Activated CD4-positive, alpha-beta T cell treated with anti-CD3 and anti-CD28 coated beads, Interleukin-2, amount 50 U/mL, for 16 hours (primary cell): ENCODE measurements around the gene C18orf32.
A peak's percentile ranks its signal among the peaks of the same experiment; 100 is the strongest.
"Not testable (repeated sequence)": the region's sequence is repeated elsewhere in the genome, so short reads cannot be mapped to it uniquely, and the experiment has no call there.

Source experiments
- DNase-seq: peaks from one replicate; pipeline ENCODE4 v3.0.0-alpha.2; 2020

Gene C18orf32

DNA sequence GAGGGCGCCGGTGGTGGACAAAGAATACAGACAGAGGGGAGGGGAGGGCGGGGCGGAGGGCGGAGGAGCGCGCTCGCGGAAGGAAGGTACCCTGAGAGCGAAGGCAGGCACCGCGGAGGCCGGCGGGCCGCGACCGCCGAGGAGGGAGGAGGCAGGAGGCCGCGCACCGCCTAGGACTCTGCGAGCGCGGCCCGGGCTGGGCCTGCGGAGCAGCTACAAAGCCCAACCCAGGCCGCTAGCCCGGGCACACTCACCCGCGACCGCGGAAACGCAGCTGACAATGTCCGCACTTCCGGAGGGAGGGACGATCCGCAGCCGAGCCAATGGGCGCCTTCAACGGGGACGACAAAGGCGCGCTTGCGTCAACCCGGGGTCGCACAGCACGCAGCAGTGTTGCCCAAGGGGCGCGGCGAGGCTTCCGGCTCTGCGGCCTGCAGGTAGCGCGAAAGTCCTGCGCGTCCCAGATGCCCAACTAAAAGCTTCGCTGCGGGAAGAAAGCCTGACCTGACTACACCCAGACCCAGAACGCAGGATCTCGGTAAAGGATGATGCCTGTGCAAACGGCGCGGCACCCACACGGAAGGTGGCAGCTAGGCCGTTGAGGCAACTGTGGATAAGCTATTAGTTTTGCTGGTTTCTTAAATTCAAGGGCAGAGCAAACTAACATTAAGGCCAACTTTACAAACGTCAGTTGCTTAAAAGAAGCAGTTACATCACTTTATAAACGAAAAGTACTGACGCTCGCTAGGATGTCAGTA is at the start of gene C18orf32:
TSS of gene C18orf32 (minus strand) at position 282 of the 758 bp plus-strand sequence. CDS start 3,486 bp downstream, outside the sequence.
- peak; percentile 97 for DNase-seq

DNA sequence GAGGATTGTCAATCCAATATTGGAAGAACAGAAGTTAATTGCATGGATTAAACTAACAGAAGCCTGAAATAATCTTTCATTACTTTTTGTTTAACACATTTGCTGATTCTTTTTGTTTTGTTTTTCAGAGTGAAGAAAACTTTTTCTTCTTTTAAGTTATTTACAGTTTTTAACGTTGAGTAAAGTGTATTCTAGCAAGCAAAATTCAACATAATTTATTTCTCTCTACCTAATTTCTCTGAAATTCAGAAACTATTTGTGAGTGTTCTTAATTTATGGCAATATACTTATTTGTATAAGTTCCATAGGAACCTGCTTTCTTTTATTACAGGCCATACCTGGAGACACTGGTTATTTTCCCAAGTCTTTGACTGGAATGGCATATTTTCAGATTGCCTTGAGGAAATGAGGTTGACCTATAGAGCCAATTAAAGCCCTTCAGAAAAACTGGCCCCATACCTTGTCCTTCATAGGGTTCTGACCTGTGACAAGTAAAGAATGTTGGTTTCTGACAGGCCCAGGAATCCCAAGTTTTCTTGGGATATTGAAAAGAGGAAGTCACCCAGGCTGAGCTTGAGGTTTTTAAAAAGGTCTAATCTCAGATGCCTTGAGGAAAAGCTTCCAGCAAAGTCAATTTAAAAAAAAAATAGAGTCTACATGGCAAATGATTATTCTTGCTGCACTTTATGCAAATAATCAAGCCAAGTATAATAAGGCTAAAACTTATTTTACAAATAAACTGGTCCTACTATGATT is 48.0 kb upstream of the C18orf32 start:
- DNase-seq: no peak

DNA sequence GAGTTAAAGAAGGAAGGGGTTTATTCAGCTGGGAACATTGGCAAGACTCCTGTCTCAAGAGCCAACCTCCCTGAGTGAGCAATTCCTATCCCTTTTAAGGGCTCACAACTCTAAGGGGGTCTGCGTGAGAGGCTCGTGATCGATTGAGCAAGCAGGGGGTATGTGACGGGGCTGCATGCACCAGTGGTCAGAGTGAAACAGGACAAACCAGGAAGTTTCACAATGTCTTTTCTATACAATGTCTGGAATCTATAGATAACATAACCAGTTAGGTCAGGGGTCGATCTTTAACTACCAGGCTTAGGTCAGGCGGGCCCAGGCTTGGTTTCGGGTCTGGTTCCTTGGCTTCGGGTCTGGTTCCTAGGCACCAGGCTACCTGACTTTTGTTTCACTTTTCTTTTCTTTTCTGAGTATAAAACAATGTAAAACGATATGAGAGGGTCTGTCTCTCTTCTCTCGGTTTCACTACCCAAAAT is 44.7 kb upstream of the C18orf32 start:
- no peak for DNase-seq

DNA sequence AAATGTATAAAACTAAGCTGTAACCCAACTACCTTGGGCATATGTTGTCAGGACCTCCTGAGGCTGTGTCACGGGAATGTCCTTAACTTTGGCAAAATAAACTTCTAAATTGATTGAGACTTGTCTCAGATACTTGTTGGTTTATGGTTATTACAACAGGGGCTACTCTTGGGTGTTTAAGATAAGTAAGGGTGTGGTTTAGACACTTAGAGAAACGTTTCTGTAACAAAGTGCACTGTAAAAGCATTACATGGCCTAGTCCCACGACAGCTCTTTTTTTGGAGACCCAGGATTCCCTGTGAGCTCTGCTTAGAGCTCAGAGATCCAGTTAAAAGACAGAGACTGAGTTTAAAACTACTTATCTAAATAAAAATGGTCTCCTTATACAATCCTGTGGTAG is 42.6 kb upstream of the C18orf32 start:
- no peak for DNase-seq

DNA sequence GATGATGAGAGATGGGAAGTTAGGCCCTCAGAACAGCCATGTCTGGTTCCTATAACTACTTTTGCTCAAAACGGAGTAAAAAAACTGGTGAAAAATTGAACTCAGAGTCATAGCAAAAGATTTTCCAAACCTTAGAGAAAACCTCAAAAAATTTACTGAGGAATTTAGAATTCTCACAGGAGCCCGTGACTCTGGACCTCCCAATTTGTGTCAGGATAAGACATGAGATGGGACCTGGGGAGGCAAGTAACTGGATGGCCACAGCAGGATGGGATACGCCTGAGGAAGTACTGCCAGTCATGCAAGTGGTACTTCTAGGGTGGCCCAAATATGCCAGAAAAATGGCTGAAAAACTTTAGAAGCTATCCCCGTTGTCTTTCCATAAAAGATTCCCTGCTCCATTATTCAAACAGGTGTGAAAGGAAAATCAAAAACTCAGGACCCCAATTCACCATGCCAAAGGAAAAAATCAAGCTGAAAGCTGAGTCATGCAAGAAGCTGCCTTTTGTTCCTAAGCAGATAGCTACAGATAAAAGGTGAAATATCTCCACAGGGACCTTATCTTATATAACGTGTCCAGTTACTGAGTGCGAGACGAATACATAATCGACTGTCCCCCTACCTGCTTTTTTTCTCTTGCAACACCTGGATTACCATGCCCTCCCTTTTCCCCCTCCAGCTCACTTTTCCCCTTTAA is 40.7 kb upstream of the C18orf32 start:
- DNase-seq: no peak

DNA sequence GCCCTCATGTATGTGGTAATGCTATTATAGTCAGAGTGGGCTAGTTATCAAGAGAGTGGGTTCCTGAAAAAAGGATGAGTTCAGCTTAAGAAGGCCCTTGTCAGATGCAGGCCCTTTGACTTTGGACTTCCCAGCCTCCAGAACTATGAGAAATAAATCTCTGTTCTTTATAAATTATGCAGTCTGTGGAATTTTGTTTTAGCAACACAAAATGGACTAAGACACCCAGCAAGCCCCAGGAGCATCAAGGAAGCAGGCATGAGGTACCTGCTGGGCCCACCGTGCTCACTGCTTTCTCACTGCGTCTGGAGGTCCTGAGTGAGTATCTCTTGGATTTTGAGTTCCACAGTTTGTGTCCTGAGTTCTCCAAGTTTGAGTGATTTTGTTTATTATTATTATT is 38.9 kb upstream of the C18orf32 start:
- no peak for DNase-seq

DNA sequence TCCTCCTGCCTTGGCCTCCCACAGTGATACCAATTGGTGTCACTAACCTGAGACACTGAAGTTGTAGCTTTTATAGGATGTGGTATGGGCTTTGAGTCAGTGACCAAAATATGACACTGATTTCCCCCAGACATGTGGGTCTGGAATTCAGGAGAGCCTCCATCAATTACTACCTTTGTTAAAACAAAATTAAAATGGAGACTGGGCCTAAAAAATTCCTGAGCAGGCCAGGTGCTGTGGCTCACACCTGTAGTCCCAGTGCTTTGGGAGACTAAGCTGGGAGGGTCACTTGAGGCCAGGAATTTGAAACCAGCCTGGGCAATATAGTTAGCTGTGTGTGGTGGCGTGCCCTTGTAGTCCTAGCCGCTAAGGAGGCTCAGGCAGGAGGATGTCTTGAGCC is 37.9 kb upstream of the C18orf32 start:
- no peak for DNase-seq

DNA sequence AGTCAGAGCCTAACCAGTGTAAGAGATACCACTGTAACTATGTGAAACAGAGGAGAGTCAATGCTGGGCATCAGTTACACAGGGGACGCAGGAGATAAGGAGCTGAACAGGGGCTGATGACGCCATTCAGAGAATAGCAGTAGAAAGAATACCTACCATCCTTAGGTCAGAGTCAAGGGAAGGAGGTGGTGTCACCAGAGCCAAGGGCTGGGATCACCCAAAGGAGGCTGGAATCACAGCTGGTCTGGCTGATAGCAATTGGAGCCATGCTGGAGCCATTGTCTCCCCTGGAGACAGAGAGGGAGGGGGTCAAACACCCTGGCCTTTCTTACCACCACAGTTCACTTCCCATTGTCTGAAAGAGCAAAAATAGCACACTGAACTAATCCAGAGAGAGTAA is 37.3 kb upstream of the C18orf32 start:
- no peak for DNase-seq

DNA sequence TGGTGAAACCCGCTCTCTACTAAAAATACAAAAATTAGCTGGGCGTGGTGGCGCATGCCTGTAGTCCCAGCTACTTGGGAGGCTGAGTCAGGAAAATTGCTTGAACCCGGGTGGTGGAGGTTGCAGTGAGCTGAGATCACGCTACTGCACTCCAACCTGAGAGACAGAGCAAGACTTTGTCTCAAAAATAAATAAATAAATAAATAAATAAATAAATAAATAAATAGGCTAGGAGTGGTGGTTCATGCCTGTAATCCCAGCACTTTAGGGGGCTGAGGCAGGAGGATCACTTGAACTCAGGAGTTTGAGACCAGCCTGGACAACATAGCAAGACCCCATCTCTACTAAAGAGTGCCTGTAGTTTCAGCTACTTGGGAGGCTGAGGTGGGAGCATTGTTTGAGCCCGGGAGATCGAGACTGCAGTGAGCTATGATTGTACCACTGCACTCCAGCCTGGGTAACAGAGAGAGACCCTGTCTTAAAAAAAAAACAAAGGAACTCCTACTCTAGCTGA is 36.6 kb upstream of the C18orf32 start:
- DNase-seq: not testable (repeated sequence)

DNA sequence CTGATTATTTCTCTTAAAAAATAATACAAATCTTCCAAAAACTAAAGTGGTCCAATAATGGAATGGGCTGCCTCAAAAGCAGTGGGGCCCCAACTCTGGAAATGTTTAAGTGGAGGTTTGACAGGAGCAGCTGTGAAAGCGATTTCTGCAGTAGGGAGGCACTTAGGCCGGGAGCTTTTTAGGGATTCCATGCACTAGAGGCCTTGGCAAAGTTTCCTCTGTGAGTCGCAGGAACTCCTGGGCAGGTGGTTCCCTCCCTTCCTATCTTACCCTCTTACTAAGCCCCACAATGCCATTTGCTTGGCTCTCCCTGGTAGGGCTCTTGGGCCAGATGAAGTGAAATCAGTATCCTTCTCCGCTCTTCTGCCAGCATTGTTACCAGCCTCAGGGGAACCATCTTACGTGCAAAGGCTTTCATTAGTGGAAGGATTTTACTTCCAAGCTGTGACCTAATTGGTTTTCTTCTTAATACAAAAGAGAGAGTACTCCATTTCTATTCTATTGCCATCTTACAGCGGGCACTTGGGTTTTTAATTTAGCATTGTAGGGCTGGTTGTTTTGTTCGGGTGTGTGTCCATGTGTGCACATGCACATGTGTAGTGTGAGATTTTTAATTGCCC is 34.3 kb upstream of the C18orf32 start:
- no peak for DNase-seq

DNA sequence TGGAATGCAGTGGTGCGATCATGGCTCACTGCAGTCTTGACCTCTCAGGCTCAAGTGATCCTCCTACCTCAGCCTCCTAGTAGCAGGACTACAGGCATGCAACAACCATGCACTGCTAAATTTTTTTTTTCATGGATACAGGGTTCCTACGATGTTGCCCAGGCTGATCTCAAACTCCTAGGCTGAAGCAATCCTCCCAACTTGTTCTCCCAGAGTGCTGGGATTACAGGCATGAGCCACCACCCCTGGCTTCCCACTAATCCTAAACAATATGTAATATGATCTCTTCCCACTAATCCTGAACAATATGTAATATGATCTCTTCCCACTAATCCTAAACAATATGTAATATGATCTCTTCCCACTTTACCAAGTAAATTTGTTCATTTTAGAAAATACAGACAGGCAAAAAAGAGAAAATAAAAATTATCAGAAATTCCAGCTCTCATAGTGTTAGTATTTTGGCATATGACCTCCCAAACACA is 33.7 kb upstream of the C18orf32 start:
- no peak for DNase-seq

DNA sequence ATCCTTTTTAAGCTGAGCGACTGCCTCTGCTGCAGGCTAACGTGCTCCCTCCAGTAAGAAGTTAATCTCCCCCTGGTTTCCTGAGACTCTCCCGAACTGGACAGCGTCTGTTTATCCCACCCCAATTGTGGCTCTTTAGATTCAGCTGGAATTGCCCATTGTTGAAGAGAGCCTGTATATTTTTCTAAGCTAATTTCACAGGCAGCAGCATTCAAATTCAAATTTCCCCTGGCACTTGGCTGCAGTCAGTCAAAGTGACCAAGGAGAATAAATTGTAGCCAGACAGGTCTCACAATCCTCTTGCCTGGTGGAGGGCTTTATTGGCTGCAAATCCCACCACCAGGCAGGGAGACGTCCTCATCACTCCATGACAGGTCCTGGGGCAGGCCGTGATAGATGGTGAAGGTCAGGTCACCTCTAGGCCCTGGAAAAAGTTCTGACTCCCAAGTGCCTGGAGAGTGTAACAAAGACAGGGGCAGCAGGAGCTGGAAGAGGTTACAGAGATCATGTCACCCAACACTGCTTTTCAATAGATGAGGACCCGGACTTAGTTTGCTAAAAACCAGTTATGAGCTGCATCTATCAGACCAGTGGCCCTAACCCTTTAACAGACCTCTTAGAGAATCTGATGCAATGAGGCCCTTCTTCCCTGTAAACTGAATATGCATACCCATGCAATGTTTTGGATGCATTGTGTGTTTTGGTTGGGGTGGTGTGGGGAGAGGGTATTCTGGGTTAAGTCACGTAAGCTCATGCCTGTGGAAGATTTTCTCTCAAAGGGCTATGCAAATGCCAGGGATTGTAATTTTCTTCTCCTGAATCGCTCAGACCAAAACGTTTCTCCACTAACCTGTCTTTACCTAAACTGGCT is 32.3 kb upstream of the C18orf32 start:
- no peak for DNase-seq

DNA sequence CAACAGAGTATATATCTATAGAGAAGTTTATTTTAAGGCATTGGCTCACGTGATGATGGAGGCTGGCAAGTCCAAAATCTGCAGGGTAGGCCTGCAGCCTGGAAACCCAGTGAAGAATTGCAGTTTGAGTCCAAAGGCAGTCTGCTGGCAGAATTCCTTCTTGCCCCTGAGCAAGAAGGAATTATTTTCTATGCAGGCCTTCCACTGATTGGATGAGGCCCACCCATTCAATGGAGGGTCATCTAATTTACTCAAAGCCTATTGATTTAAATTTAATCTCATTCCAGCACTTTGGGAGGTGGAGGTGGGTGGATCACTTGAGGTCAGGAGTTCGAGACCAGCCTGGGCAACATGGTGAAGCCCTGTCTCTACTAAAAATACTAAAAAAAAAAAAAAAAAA is 30.4 kb upstream of the C18orf32 start:
- no peak for DNase-seq

DNA sequence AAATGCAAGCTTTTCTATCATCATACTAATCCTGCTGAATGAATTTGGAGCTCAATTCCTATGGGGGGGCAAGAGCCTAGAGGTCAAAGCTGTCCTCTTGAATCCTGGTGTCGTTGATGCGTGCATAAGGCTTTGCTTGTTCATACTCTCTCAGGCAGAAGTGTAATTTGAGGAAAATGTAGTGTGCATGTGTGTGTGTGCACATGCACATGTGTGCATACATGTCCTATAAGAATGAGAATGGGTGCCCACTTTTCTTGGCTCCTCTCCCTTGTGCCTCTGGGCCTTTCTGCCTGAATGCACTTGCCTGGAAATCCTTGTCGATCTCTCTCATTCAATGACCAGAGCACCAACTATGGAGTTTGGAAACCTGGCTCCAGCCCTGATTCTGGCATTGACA is 28.5 kb upstream of the C18orf32 start:
- DNase-seq: no peak

DNA sequence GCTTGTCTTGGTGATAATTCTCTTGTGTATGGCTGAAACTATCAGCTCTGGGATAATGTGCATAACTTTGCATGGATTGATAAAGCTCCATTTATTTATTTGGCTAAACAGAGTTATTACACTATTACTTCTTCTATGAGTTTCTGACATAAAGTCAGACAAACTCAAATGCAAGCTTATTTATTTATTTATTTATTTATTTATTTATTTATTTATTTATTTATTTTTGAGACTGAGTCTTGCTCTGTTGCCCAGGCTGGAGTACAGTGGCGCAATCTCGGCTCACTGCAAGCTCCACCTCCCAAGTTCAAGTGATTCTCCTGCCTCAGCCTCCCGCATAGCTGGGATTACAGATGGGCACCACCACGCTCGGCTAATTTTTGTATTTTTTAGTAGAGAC is 28.0 kb upstream of the C18orf32 start:
- not testable (repeated sequence) for DNase-seq

DNA sequence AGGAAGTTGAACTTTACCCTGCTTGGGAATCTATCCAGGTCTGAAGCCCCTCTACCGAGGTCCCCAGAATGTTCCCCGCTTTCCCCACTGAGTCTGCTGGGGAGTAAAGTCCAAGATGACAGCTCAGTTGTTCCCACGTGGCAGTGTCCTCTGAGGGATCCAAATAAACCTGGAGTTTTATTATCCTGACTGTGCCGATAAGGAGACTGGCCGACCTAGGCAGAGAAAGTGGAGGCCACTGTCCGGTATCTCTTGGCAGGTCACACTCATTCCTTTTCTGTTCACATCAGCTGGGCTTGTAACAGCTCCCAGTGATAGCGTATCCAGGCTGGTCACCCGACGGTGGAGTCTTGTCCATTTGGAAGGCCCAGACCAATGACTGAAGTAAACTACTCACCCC is 27.5 kb upstream of the C18orf32 start:
- DNase-seq: no peak

DNA sequence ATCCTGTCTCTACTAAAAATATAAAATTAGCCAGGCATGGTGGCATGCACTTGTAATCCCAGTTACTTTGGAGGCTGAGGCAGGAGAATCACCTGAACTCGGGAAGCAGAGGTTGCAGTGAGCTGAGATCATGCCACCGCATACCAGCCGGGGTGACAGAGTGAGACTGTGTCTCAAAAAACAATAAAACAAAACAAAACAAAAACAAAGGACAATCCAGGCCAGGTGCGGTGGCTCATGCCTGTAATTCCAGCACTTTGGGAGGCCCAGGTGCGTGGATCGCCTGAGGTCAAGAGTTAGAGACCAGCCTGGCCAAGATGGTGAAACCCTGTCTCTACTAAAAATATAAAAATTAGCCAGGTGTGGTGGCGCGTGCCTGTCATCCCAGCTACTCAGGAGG is 25.8 kb upstream of the C18orf32 start:
- DNase-seq: not testable (repeated sequence)

DNA sequence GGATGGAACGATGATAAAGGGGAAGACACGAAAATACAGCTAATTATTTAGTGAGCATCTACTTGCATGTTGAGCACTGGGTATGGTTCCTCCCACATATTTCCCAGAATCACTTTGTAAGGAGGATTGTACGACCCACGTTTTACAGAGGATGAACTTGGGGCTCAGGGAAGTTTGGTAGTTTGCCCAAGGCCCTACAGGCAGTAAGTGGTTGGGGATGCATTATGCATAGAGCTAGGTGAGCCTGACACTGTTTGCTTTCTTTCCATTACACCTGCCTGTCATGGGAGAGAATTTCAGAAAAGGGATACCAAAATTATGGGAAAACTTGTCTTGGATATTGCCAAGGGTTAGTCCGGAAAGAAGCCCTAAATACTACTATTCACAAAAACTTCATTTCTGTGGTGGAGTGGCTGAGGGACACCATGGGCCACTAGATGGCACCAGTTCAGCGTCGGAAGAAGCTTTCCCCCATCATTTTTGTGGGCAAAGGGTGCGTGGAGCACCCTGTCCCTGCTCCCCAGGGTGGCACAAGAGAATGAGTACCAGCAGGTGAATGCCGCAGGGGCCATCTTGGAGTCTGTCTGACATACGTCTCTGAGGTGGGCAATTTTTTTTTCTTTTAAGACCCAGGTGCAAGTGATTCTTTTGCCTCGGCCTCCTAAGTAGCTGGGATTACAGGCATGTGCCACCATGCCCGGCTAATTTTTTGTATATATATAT is 23.5 kb upstream of the C18orf32 start:
- DNase-seq: peak; percentile 57

DNA sequence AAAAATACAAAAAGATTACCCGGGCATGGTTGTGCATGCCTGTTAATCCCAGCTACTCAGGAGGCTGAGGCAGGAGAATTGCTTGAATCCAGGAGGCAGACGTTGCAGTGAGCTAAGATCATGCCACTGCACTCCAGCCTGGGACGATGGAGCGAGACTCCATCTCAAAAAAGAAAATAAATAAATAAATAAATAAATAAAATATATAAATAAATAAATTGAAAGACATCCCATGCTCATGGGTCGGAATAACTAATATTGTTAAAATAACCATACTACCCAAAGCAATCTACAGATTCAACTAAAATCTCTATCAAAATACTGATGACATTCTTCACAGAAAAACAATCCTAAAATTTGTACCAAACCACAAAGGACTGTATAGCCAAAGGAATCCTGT is 19.4 kb upstream of the C18orf32 start:
- DNase-seq: not testable (repeated sequence)

DNA sequence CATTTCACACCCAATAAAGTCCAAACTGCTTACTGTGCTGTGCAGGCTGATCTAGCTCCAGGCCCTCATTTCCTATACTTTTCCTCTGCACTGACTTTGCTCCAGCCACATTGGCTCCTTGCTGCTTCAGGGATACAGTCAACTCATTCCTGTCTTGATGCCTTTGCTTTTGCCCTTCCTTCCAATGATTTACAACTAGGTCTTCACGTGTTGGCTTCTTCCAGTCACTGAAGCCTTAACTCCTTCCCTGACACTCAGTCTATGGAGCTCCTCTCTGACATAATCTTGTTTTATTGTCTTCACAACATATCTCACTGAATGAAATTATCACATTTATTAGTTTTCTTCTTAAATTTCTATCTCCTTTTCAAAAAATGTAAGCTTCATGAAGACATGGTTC is 16.9 kb upstream of the C18orf32 start:
- DNase-seq: no peak
